ENCODE data around the gene CALN1. TPM values are rescaled to one million over a fixed set of nuclear protein-coding genes. Genes with fewer than 3 reads are reported as not detected.

CALN1 gene
- total and polyA plus RNA-seq, 4 donors: 0.14 to 0.84 (median 0.24) TPM

DNA sequence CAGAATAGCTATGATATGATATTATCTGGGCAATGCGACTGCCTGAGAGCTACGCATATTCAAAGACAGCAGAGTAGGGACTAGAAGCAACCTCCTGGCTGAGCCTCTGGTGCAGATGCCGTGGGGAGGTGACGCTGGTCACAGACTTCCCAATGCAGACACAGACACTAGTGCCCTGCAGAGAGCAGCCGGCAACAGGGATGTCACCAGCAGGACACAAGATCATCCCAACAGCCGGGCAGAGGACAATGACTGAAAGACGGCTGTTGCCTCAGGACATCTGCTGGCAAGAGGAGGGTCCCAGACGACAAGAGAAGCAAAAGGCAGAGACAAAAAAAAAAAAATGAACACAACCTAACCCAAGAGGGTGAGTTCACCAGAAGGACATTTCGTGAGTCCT lies 104.6 kb downstream of the CALN1 start:
- TF ChIP-seq JUND (IDR thresholded peaks at IDR 0.05) (no peak), FOXA1 (IDR thresholded peaks at IDR 0.05) (no peak), RXRA (IDR thresholded peaks at IDR 0.05) (no peak), YY1 (IDR thresholded peaks at IDR 0.05) (no peak), GABPA (IDR thresholded peaks at IDR 0.05 in 1 of 2, conservative IDR thresholded peaks at IDR 0.05 in 1 of 2) (no peak), EGR1 (IDR thresholded peaks at IDR 0.05; ENCODE audit: low read depth in 2 of 2) (no peak), RAD21 (IDR thresholded peaks at IDR 0.05) (no peak), FOXA2 (IDR thresholded peaks at IDR 0.05) (no peak), NR2F2 (IDR thresholded peaks at IDR 0.05) (no peak), SP1 (IDR thresholded peaks at IDR 0.05) (no peak), HNF4G (IDR thresholded peaks at IDR 0.05) (no peak), HNF4A (conservative IDR thresholded peaks at IDR 0.05) (no peak), TAF1 (conservative IDR thresholded peaks at IDR 0.05) (no peak)
- TF ChIP-seq, protein P1, sequence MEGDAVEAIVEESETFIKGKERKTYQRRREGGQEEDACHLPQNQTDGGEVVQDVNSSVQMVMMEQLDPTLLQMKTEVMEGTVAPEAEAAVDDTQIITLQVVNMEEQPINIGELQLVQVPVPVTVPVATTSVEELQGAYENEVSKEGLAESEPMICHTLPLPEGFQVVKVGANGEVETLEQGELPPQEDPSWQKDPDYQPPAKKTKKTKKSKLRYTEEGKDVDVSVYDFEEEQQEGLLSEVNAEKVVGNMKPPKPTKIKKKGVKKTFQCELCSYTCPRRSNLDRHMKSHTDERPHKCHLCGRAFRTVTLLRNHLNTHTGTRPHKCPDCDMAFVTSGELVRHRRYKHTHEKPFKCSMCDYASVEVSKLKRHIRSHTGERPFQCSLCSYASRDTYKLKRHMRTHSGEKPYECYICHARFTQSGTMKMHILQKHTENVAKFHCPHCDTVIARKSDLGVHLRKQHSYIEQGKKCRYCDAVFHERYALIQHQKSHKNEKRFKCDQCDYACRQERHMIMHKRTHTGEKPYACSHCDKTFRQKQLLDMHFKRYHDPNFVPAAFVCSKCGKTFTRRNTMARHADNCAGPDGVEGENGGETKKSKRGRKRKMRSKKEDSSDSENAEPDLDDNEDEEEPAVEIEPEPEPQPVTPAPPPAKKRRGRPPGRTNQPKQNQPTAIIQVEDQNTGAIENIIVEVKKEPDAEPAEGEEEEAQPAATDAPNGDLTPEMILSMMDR (IDR thresholded peaks at IDR 0.05; ENCODE audit: low read depth, low read length, missing input control): no peak
- TF ChIP-seq, protein P2, sequence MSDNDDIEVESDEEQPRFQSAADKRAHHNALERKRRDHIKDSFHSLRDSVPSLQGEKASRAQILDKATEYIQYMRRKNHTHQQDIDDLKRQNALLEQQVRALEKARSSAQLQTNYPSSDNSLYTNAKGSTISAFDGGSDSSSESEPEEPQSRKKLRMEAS (IDR thresholded peaks at IDR 0.05): no peak
- TF ChIP-seq, protein P3, sequence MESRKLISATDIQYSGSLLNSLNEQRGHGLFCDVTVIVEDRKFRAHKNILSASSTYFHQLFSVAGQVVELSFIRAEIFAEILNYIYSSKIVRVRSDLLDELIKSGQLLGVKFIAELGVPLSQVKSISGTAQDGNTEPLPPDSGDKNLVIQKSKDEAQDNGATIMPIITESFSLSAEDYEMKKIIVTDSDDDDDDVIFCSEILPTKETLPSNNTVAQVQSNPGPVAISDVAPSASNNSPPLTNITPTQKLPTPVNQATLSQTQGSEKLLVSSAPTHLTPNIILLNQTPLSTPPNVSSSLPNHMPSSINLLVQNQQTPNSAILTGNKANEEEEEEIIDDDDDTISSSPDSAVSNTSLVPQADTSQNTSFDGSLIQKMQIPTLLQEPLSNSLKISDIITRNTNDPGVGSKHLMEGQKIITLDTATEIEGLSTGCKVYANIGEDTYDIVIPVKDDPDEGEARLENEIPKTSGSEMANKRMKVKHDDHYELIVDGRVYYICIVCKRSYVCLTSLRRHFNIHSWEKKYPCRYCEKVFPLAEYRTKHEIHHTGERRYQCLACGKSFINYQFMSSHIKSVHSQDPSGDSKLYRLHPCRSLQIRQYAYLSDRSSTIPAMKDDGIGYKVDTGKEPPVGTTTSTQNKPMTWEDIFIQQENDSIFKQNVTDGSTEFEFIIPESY (IDR thresholded peaks at IDR 0.05): no peak
- TF ChIP-seq, protein P4, sequence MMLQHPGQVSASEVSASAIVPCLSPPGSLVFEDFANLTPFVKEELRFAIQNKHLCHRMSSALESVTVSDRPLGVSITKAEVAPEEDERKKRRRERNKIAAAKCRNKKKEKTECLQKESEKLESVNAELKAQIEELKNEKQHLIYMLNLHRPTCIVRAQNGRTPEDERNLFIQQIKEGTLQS (IDR thresholded peaks at IDR 0.05): no peak
- TF ChIP-seq, protein P5, sequence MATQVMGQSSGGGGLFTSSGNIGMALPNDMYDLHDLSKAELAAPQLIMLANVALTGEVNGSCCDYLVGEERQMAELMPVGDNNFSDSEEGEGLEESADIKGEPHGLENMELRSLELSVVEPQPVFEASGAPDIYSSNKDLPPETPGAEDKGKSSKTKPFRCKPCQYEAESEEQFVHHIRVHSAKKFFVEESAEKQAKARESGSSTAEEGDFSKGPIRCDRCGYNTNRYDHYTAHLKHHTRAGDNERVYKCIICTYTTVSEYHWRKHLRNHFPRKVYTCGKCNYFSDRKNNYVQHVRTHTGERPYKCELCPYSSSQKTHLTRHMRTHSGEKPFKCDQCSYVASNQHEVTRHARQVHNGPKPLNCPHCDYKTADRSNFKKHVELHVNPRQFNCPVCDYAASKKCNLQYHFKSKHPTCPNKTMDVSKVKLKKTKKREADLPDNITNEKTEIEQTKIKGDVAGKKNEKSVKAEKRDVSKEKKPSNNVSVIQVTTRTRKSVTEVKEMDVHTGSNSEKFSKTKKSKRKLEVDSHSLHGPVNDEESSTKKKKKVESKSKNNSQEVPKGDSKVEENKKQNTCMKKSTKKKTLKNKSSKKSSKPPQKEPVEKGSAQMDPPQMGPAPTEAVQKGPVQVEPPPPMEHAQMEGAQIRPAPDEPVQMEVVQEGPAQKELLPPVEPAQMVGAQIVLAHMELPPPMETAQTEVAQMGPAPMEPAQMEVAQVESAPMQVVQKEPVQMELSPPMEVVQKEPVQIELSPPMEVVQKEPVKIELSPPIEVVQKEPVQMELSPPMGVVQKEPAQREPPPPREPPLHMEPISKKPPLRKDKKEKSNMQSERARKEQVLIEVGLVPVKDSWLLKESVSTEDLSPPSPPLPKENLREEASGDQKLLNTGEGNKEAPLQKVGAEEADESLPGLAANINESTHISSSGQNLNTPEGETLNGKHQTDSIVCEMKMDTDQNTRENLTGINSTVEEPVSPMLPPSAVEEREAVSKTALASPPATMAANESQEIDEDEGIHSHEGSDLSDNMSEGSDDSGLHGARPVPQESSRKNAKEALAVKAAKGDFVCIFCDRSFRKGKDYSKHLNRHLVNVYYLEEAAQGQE (IDR thresholded peaks at IDR 0.05): no peak
- Histone ChIP-seq H3K36me3 (ENCODE audit: control insufficient read depth in 4 of 4, insufficient read depth in 3 of 4, low read depth in 1 of 4, low read length in 3 of 4) (no peaks in the 10 kb centered on the region), H3K27ac (ENCODE audit: low read depth in 1 of 2, low read length in 2 of 2) (no peak overlapping the region), H3K4me1 (ENCODE audit: control insufficient read depth in 4 of 4, insufficient read depth in 4 of 4, low read length in 3 of 4) (no peaks in the 10 kb centered on the region), H3K27me3 (ENCODE audit: control insufficient read depth in 4 of 4, insufficient read depth in 4 of 4, low read length in 3 of 4) (no peaks in the 10 kb centered on the region), H3K9ac (ENCODE audit: low read depth in 1 of 2, low read length in 2 of 2) (no peak overlapping the region), H3K4me3 (ENCODE audit: low read depth in 1 of 3, low read length in 3 of 3) (no peak overlapping the region), H3K9me3 (ENCODE audit: control insufficient read depth in 4 of 4, low read length in 3 of 4) (no peaks in the 10 kb centered on the region)
- 74% methylated on average over 9 of the region's 9 CpGs for WGBS
- no peak for DNase-seq (ENCODE audit: low spot score)

Measured in liver (tissue), 9 donors.